ENCODE measurements around the gene RBM3.

DNA sequence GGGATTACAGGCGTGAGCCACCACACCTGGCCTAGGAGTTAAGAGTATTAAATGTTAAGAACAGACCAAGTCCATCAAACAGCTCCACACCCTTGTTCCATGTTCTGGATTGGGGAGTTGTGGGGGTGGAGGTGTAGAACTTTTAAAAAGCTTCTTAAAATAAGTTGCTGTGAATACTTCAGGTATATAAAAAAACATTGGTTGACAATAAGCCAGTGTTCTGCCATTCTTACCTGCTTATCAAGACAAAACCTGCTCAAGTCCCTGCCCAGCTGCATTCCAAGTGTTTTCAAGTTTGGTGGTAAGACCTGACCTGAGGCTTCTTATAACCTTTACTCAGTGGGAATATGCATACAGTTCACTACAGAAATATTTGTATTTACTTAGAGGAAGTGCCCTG is 6.4 kb downstream of the RBM3 start:
- TF ChIP-seq CTCF (IDR thresholded peaks at IDR 0.05; ENCODE audit: low read length) (no peak), EZH2 (IDR thresholded peaks at IDR 0.05; ENCODE audit: borderline replicate concordance, low read length) (no peak)

Measured in OCI-LY1 (cell line).